ENCODE results near the gene FRMPD4.
"Not testable (repeated sequence)": the region's sequence is repeated elsewhere in the genome, so short reads cannot be mapped to it uniquely, and the experiment has no call there.

The FRMPD4 gene

GRCh38 chrX:12138361-12139313, at the start of gene FRMPD4:
Gene FRMPD4, plus strand, starts transcription at chrX:12138473. Its CDS starts 499 bp downstream, at chrX:12138972.
- FAIRE-seq, result no peak

- no peak for FAIRE-seq
Observed at GRCh38 chrX:12089740-12090139, 48.5 kb upstream of the FRMPD4 start.

GRCh38 chrX:12113321-12113720, 25.0 kb upstream of the FRMPD4 start:
- no peak for FAIRE-seq

- no peak for FAIRE-seq
Observed at GRCh38 chrX:12115377-12115776, 22.9 kb upstream of the FRMPD4 start.

GRCh38 chrX:12118134-12118533, 20.1 kb upstream of the FRMPD4 start:
- no peak for FAIRE-seq

DNA sequence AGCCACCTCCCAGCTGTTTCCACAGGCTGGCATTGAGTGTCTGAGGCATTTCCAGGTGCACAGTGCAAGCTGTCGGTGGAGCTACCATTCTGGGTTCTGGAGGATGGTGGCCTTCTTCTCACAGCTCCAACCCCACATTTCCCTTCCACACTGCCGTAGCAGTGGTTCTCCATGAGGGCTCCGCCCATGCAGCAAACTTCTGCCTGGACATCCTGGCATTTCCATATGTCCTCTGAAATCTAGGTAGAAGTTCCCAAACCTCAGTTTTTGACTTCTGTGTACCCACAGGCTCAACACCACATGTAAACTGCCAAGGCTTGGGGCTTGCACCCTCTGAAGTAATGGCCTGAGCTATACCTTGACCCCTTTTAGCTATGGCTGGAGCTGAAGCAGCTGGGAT, 10.3 kb upstream of the FRMPD4 start:
- no peak for FAIRE-seq

DNA sequence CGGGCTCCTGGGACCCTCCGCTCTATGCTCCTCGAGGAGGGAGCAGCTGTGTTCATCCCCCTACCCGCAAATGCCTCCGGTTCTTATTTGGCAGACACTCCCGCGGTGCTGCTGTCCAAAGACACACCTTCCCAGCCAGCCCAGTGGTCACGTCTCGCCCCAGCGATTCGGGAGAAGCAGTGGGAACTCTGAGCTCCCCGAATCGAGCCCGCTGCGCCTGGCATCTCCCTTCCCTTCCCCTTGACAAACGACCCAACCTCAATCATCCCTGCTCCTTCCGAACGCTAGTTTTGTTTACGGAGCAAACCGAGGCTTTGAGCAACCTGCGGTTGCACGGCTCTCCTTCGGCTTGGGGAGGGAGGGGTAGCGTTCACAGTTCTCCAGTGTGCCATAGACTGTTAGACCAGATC, 317 bp upstream of the FRMPD4 start:
- no peak for FAIRE-seq

DNA sequence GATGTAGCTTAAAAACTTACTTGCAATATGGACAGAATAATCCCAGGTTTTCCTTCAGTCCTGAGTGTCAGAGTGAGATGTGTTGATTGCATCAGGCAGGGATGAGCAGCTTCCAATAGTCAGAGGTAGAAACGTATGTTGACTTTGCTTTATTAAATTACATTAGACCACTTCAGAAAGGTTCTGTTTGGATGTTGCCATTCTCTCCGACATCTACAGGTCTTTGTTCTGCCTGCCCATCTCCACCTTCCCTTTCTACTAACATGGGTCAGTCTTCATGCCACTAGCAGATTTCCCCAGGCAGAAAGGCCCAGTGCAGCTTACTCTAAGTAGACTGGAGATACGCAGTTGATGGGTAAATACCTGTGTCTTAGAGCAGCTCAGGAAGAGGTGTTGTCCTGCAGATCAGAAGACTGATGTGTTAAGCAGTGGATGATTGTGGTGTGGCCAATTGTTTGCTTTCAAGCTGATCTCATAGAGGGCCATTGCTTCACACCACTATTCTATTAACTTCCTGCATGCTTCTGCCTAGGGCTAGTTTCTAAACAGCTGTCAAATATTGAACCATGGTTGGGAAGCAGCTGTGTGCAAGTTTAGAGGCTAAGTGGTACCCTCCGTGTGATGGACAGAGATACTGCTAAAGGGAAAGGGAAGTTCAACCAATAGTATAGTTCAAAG, 1.8 kb downstream of the FRMPD4 start:
- FAIRE-seq, result no peak

DNA sequence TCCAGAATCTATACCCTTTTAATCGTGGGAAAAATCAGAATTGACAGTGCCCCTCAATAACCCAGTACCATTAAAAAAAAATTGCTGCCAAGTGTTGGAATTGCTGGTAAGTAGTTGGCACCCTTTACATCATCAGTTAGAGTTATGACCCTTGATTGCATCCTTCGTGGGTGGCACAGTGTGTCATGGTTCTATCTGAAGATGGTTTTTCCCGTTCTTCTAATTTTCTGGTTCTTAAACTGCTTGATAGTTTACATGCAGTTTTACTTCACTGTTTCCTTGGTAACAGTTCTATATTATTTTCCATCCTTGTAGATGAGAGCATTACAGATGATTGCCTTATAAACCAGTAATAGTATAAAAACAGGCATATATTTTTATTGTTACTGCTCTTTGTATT, 3.2 kb downstream of the FRMPD4 start:
- no peak for FAIRE-seq

DNA sequence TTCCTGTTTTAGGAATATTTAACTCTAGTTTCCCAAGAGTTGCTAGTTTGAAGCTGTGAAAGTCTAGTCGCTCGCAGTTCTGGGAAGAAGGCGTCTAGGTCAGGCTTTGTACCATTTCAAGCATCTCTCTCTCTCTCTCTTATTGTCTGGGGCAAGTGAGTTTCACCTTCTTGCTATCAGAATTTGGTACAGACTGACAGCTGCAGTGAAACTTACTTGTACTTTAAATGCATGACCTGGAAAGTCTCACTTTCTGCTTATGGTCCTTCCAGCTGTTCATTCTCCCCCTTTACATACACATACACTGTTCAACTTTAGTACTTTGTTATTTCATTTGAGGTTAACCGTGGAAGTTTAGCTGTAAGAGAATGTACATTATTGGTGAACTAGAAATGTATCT, 4.4 kb downstream of the FRMPD4 start:
- FAIRE-seq, result no peak

DNA sequence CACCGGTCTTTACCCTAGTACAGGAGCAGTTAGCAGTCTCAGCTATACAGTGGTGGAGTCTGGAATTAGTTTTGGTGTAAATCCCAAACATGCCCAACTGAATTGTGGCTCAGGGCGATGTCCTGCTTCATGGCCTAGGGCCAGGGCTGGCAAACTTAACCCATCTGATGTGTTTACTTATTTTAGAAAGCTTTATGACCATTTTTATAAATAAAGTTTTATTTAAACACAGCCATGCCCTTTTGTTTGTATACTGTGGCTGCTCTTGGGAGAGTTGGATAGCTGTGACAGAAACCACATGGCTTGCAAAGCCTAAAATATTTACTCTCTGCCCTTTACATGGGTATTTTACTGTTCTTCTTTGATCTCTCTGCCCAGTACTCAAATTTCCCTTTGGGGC, 7.1 kb downstream of the FRMPD4 start:
- FAIRE-seq, result no peak

DNA sequence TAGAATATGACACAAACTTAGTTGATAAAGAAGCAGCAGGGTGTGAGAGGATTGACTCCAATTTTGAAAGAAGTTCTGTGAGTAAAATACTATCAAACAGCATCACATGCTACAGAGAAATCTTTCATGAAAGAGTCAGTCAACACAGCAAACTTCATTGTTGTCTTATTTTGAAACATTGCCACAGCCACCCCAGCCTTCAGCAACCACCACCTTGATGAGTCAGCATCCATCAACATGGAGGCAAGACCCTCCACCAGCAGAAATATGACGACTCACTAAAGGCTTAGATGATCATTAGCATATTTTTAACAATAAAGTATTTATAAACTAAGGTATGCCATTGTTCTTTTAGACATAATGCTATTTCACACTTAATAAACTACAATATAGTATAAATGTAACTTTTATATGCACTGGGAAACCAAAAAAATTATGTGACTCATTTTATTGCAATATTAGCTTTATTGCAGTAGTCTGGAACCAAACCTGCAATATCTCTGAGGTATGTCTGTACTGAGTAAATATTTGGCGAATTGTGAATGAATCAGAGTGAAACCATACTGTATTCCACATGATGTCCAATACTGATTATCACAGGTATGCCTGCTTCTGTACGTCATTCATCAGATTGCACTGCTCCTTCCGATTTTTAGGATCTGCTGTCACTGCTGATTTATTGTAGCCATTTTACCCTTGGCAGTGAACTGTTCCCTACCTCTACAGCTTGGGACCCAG, 11.6 kb downstream of the FRMPD4 start:
- FAIRE-seq, result no peak

GRCh38 chrX:12153317-12153716, 15.0 kb downstream of the FRMPD4 start:
- no peak for FAIRE-seq

GRCh38 chrX:12153741-12154140, 15.5 kb downstream of the FRMPD4 start:
- no peak for FAIRE-seq

GRCh38 chrX:12159799-12160198, 21.5 kb downstream of the FRMPD4 start:
- no peak for FAIRE-seq

GRCh38 chrX:12162420-12162819, 24.1 kb downstream of the FRMPD4 start:
- FAIRE-seq, result no peak

DNA sequence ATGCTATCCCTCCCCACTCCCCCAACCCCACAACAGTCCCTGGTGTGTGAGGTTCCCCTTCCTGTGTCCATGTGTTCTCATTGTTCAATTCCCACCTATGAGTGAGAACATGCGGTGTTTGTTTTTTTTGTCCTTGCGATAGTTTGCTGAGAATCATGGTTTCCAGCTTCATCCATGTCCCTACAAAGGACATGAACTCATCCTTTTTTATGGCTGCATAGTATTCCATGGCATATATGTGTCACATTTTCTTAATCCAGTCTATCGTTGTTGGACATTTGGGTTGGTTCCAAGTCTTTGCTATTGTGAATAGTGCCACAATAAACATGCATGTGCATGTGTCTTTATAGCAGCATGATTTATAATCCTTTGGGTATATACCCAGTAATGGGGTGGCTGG, 25.9 kb downstream of the FRMPD4 start:
- FAIRE-seq, result not testable (repeated sequence)

GRCh38 chrX:12170755-12171154, 32.5 kb downstream of the FRMPD4 start:
- FAIRE-seq, result no peak

- FAIRE-seq, result no peak
Observed at GRCh38 chrX:12174358-12174757, 36.1 kb downstream of the FRMPD4 start.

DNA sequence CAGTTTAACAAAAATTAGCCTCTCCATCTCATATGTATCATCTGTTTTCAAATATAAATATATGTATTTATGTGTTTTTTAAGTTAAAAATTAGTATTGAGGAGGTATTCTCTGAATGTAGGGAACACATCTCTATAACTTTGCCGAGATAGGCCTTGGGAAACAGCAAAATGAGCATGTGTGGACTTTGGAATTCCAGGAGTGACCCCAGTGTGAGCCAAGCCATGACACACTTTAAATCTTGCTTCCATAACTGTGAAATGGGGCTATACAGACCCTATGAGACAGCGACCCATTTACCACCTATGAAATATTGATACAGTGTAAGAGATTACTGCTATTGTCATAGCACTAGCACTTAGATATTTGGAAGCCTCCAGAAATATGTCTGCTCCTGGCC, 58.8 kb downstream of the FRMPD4 start:
- no peak for FAIRE-seq

- FAIRE-seq, result no peak
Observed at GRCh38 chrX:12206413-12206812, 68.1 kb downstream of the FRMPD4 start.

DNA sequence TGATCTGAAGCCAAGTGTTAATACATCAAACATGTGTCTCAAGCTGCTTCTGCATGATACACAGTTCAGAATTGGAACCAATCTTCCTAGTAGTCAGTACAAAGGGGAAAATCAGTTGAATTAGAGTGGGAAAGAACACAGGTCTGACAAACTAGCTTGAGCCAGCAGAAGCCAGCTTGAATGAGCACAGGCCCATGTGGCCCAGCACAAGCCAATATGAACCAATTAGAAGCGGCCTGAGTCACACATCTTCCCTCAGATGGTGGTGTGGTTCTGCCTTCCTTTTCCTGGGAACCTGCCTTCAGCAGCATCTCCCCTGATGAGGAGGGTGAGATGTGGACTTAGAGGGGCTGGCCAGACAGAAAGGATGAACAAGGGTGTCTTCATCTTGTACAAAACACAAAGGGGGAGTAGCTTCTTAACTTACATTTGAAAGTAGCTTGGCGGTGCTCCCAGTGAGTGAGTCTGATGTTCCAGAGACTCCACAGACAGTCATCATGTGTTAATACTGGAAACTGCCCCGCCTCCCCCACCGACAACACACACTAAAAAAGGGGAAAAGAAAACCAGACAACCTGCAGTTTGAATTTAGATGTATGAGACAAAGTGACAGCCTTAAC, 72.0 kb downstream of the FRMPD4 start:
- FAIRE-seq, result no peak

- no peak for FAIRE-seq
Observed at GRCh38 chrX:12210971-12211370, 72.7 kb downstream of the FRMPD4 start.
